HG03354 (cell line): ENCODE measurements around the gene PPARD.
"Not testable (repeated sequence)": the region's sequence is repeated elsewhere in the genome, so short reads cannot be mapped to it uniquely, and the experiment has no call there.

Source experiments
- ATAC-seq: cut with Tn5 transposase; IDR thresholded peaks from one replicate; pipeline ENCODE4 v1.9.1; 2021; ENCODE audit warnings: mild to moderate bottlenecking; ENCODE audit not compliant: unreplicated experiment, poor library complexity, severe bottlenecking

The PPARD gene

DNA sequence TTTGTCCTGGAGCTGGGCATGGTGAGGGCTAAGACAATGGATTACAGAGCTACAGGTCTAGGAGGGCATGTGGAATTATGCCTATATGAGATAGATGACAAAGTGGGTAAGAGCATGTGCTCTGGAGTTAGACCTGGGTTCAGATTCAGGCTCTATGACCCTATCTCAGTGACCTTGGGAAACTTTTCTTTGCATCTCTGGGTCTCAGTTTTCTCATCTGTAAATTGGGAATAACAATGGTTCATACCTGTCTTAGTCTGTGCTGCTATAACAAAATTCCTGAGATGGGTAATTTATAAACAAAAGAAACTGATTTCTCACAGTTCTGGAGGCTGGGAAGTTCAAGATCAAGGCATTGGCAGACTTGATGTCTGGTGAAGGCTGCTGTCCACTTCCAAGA is 30.3 kb downstream of the PPARD start:
- no peak for ATAC-seq

DNA sequence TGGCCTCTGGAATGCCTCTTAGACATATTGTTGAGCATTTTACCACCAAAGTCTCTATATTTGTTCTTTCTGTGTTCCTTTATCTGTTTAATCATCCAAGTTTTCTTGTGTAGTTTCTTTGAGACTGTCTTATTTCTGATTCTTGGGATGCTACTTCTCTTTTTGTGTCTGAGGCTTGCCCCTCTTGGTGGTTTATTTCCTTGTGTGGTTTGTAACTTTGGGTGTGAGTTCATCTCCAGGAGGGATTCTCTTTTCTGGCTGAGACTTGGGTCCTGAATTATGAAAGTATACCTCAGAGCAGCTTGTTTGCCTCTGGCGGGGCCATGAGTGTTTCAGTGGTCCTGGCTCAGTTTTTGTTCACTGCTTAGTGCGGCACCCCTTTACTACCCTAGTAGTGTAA is 33.9 kb downstream of the PPARD start:
- no peak for ATAC-seq

DNA sequence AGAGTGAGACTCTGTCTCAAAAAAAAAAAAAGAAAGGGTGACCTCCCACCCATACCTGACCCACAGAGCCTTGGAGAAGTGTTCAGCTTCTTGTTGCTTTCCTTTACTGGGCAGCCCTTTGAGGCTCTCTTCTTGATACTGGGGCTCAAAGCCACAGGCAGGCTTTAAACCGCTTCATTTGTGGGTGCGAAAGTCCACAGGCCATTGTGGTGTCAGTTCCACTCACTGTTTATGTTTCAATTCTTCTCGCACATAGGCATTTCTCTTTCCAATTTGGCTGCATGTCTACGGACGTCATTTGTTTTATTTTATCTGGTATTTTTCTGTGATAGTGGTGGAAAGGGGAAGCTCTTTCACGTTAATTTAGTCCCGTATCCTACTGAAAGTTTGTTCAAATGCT is 34.6 kb downstream of the PPARD start:
- no peak for ATAC-seq

DNA sequence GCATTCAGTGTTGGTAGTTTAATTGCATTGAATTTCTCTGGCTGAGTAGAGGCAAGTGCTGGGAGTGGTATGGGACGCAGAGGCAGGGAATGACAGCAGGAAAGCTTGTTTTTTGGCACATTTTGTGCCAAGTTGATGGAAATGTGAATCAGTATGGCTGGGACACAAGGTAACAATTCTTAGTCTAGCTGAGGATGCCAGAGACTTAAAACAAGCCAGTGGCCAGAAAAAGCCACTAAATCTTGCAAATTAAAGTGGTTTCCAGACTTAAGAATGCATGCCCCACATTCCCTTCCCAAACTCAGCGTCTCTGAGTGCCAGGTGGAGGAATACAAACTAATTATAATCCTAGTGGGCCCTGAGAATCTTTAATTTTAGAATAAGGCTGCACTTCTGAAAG is 35.9 kb downstream of the PPARD start:
- ATAC-seq, result no peak

DNA sequence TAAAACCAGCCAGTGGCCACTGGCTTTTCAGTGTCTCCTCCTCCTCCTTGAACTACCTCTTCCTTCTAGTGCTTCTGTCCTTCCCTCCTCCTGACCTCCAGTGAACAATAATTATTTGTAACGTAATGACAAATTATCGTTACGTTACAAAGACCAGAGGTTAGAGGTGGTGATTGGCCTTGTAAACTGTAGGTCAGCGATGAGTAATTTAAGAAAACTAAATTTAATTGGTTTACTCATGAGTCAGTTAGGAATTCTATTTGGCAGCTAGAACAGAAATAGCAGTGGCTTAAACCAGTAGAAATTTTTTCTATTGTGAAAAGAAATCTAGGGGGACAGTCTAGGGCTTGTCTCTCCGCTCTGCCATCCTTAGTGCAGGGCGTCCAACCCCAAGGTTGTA is 38.8 kb downstream of the PPARD start:
- no peak for ATAC-seq

DNA sequence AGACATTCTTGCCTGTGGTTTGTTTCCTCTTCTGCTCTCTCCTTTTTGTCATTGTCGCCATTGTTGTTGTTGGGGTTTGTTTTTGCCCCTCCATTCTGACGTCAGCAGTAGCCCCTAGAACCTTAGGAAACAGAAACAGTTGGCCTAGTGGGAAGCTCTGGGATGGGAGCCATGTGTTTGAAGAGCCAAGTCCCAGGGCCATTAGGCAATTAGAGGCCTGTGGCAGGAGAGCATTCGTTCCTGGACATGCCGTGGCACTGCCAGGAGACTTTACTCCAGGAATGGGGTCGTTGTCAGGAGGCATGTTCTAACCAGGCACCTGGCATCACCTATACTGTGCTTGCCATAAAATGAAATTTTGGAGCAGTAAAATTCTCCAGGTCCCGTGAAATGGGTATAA is 39.7 kb downstream of the PPARD start:
- no peak for ATAC-seq

DNA sequence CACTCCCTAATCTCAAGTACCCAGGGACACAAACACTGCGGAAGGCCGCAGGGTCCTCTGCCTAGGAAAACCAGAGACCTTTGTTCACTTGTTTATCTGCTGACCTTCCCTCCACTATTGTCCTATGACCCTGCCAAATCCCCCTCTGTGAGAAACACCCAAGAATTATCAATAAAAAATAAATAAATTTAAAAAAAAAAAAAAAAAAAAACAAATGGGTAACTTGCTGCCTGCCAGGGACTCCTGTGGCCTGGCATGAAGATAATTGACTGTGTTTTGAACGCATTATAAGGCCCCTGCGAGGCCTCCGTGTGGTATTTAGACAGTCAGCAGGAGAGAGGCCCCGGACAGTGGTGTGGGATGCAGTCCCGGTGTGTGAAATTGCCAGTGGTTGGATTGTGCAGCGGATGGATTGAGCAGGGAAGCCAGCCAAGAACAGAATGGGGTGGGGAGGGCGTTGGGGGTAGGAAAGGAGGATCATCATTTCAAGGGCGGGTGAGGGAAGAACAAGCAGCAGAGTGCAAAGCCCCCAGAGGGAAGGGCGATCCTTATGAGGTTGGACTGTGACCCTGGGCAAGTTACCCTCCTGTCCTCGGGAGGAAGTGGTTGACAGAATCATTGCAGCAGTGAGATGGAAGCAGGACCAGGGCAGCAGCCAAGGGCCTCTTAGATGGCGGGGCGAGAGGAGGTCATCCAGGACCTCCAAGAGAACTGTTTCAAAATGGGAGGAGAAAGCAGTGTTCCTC is 43.3 kb downstream of the PPARD start:
- no peak for ATAC-seq

DNA sequence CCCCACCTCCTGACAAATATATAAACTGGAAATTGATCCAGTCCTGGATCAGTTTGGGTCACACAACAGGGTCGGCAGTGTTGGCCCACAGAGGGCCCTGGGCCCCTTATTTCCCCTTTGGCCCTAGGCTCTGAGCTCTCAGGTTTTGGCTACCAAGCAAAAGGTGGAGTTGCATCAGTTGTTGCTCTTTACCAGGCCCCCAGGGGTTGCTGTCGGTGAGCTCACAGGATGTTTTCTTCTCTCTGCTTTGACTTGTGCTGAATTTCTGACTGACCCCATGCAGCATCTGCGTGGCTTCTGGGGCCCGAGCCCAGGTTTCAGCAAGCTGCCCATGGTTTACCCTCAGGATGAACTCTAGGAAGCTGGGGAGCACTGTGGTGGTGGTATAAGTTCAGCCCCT is 44.6 kb downstream of the PPARD start:
- ATAC-seq, result no peak

DNA sequence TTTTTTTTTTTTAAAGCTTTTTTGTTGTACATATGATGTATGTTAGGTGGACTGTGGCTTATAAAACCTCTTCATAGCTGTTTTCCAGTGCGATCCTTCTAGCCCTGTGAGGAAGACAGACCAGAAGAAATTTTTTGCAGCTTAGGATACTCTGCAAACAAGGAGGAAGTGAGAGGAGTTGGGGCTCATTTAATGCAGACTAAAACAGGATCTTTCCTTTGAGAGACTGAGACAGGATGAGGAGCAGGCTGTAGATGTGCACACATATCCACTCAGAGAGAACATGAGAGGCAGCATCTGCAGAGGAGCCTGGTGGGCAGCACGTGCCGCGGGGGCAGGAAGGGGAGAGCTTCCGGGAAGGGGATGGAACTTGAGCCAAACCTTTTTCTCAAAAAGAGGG is 45.7 kb downstream of the PPARD start:
- ATAC-seq, result no peak

DNA sequence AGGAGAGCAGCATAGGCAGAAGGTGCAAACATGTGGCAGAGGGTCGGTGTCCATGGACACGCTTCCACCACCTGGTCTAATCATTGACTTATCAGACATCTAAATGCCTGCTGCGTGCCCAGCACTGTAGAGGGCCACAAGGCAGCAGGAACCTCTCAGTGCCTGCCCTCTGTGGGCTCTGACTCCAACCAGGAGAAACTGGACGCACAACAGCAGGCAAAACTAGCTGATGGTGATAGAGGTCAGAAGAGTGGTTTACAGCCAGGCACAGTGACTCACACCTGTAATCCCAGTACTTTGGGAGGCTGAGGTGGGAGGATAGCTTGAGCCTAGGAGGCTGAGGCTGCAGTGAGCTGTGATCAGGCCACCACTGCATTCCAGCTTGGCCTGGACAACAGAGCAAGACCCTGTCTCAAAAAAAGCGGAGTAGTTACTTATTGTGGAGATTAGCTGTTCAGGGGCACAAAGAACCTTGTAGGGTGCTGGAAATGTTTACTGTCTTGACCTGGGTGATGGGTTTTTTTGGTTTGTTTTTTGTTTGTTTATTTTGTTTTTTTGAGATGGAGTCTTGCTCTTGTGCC is 46.5 kb downstream of the PPARD start:
- ATAC-seq, result no peak

DNA sequence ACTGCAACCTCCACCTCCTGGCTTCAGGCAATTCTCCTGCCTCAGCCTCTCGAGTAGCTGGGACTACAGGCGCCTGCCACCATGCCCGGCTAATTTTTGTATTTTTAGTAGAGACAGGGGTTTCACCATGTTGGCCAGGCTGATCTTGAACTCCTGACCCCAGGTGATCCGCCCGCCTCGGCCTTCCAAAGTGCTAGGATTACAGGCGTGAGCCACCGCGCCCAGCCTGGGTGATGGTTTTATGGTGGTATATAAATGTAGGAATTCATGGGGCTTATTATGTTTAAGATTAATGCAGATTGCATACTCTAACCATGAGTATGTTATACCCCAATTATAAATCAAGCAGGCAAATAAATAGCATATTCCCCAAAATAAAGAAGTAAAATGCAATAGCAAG is 47.0 kb downstream of the PPARD start:
- ATAC-seq, result not testable (repeated sequence)

DNA sequence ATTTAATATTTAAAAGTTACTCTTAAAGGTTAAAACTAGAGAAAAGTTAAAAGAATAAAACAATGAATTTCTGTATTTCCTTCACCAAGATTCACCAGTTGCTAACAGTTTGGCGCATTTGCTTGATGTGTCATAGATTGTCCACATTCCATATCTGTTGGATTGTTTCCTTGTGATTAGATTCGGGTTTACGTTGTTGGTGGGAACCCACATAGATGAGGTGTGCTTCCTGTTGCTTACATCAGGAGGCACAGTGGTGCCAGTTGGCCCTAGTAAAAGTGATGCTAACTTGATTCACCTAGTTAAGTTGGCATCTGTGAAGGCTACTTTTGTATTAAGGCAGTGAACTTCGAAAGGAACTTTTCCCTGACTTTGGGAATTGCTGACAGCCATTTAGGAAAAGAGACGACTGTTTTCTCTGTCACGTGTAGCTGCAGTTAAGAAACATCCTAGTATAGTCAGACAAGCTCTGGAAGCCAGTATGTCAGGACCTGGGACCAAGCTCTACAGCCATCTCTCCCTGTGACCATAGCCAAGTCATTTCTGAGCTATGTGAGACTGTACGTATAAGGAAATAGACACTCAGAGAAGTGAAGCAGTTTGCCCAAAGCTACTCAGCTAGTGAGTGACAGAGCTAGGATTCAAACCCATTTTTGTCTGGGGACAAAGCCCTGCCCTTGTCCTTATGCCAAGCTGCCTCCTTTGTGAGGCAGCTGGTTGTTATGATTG is 49.0 kb downstream of the PPARD start:
- no peak for ATAC-seq

DNA sequence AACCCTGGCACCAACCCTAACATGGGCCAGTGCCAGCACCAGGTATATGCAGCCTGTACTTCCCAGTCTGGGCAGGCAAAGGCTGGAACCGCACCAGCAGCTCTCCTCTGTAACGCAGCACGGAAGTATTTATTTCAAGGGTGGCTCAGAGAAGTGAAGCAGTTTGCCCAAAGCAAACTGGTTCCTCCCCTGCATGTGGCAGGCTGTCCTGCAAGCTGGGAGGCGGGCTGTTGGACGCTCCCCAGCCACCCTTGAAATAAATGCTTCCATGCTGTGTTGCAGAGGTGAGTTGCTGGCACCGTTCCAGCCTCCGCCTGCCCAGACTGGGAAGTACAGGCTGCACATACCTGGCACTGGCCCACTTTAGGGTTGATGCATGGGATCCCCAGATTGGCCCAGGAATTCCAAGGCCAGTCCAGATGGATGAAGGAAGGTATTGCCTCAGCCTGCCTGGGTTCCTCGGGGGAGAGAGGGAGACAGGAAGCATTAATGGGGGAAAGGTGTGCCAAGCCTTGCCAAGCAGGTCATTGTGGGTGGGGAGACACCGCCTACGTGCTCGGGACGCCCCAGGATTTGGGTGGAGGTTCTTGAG is 49.8 kb downstream of the PPARD start:
- no peak for ATAC-seq

DNA sequence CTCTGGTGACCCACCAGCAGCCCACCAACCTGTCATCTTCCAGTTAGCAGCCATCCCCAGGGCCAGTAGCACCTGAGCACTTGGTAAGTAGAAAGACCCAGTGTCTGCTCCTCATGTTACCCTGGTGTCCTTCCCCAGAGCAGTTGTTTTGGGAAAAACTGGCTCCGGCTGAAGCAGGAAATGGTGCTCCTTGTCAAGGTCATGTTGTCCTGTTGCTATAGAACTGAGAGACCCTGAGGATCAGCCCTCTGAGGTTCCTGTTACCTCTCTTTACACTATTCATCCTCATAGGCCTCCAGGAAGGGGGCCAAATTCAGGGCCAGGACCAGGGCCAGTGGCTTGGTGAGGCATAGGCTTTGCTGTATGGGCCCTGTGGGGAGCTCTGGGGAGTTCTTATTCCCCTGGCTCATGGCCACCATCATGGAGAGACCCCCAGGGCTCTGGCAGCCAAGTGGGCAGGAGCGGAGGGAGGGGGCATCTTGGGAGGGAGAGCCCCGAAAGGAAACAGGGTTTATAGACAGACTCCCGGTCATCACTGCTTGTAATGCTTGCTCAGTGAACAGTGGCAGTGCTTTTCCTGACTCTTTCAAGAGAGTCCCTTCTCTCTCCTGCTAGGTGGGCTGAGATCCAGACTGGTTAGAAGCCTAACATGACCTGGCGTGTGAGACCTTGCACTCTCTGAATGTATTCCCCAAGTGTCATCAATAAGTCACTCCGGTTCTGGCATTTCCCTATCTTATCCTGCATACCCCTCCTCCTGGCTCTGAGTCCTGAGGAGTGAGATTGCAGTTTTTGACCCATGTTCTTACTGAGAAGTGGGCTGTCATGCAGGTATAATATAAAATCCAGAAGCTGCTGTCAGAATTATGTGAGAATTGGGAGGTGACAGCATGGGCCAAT is 50.7 kb downstream of the PPARD start:
- ATAC-seq, result no peak

DNA sequence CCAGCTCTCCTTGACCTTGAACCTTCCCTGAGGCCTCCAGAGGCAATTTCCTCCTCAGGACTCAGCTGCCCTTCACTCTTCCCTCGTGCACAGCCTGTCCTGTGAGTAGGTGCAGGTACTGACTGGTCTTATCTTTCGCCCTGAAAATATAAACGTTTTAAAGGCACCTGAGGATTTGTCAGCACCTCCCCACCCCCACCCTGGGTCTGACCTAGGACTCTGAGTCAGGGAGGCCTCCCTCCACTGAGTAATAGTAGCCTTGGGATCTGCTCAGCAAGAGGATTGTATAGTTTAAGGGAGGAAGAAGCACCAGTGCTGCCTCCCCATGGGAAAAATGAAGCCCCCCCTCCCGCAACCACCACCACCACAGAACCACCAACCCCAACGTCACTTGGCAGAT is 54.6 kb downstream of the PPARD start:
- no peak for ATAC-seq

DNA sequence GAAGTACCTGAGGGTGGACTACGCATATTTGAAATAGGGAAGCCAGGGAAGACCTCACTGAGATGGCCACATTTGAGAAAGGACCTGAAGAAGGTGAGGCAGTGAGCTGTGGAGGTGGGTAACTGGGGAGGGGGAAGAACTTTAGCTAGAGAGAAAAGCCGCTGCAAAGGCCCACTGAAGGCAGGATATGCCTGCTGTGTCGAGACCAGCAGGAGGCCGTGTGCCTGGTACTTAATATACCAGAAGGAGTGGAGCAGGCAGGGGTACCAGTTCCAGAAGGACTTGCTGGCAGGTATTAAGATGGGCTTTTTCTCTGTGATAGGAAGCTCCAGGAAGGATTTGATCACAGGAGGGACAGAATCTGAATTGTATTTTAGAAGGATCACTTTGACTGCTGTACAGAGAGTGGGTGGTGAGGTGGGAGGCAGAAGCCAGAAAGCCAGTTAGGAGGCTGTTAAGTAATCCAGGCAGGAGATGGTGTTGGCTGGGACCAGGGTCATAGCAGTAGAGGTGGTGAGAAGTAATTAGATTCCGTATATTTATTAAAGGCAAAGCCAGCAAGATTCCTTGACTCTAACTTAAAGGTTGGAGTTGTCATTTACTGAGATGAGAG is 55.6 kb downstream of the PPARD start:
- ATAC-seq, result no peak

DNA sequence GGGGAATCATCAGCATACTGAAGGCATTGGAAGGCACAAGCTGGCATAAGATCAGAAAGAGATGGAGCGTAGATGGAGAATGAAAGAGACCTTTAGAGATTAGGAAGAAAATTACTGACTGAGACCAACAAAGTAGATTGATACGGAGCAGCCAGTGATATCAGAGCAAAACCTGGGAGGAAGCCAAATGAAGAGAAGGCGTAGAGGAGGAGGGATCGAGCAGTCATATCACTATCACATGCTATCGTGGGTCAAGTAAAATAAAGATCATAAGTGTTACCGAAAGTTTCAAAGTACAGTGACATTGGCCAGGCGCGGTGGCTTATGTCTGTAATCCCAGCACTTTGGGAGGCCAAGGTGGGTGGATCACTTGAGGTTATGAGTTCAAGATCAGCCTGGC is 56.2 kb downstream of the PPARD start:
- no peak for ATAC-seq

DNA sequence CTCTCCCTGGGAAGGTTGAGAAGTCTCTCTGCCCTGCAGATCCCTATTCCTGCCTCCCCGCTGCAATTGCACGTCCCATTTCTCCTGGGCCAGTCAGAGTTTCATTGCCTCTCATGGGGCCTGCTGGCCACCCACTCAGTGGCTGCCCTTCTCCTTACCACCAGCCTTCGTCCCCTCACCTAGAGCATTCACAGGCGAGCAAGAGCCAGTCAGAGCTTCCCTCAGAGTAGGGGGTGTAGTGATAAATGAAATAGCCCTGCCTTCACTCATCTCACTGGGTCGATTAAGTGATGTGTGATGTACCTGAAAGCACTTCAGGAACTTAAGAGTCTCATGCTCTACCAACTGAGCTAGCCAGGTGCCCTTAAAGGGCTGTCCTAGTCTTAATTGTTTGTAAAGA is 57.8 kb downstream of the PPARD start:
- ATAC-seq, result no peak

DNA sequence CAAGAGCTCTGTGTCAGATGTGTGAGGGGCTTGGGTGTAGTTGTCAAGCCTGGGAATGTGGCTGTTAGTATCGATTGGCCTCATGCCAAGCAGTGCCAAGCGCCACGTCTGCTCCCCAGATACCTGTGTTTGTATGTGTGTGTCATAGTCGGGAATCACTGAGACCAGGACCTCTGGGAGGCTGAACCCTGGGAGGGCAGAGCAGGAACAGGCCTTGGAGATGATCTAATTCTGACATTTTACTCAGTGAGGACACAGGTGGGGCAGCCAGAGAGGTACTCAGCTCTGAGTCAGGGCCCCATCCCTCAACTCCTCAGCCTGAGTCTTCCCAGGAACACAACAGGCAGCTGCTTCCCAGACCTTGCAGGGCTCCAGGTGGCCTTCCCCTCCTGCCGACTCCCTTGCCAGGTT is 58.5 kb downstream of the PPARD start:
- no peak for ATAC-seq
